ENCODE measurements around the gene INO80E.
"Not testable (repeated sequence)": the region's sequence is repeated elsewhere in the genome, so short reads cannot be mapped to it uniquely, and the experiment has no call there.

Gene INO80E

GRCh38 chr16:29995911-29996765 lies at the start of gene INO80E:
INO80E (plus strand) TSS chr16:29996241; CDS start chr16:29996311, 70 bp downstream.
- DNase-seq = peak; percentile 94

GRCh38 chr16:29947897-29948296 lies 48.1 kb upstream of the INO80E start:
- DNase-seq = no peak

- DNase-seq = no peak
These were observed 45.1 kb upstream of the INO80E start for GRCh38 chr16:29950806-29951461.

DNA sequence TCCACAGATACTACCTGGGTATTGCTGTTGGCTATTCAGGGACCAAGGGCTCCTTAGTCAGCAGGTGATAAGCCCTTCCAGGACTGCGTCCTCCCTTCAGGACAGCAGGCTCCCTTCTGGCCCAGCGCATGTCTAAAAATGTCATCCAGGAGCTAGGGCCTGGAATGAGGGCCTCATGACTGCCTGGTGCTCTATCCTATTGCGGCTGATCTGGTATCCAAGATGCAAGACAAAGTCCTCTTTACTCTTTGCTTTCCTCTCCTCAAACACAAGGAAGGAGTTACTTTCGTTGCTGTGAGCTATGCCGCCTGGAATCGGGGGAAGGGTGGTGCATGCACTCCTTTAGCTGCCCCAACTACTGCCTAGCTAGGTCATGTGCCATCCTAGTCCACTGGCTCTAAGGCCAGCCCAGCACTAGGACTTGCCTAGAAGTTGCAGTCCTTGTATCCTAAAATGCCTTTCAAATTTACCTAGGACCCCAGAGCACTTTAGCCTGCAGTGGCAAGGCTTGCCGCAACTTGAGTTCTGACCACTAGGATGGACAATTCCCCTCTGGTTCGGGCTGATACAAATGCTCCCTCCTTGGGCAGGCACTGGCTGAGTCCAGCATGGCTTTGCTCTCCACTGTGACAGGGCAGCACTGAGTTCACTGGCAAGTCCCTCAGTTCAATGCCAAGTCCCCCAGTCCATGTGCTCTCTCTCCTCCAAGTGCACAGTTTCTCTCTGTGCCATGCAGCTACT lies 44.2 kb upstream of the INO80E start:
- DNase-seq = no peak

GRCh38 chr16:29958756-29959155 lies 37.3 kb upstream of the INO80E start:
- no peak for DNase-seq

DNA sequence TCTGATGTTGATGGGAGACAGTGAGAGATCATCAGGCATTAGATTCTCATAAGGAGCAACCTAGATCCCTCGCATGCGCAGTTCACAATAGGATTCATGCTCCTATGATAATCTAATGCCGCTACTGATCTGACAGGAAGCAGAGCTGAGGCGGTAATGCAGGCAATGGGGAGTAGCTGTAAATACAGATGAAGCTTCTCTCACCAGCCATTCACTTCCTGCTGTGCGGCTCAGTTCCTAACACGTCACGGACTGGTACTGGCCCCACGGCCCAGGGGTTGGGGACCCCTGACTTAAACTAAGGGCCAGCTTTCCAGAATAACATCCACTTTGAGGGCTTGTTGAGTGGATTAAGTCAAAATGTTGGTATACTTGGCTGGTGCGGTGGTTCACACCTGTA lies 36.7 kb upstream of the INO80E start:
- DNase-seq = no peak

- DNase-seq = not testable (repeated sequence)
These were observed 36.2 kb upstream of the INO80E start for GRCh38 chr16:29959821-29960220.

- no peak for DNase-seq
These were observed 34.9 kb upstream of the INO80E start for GRCh38 chr16:29961127-29961478.

- DNase-seq = peak; percentile 86
These were observed 34.3 kb upstream of the INO80E start, which contains the start of gene TMEM219 for GRCh38 chr16:29961479-29962343. TMEM219 (plus strand) TSS chr16:29962079; CDS start chr16:29963144, 1,065 bp downstream.

DNA sequence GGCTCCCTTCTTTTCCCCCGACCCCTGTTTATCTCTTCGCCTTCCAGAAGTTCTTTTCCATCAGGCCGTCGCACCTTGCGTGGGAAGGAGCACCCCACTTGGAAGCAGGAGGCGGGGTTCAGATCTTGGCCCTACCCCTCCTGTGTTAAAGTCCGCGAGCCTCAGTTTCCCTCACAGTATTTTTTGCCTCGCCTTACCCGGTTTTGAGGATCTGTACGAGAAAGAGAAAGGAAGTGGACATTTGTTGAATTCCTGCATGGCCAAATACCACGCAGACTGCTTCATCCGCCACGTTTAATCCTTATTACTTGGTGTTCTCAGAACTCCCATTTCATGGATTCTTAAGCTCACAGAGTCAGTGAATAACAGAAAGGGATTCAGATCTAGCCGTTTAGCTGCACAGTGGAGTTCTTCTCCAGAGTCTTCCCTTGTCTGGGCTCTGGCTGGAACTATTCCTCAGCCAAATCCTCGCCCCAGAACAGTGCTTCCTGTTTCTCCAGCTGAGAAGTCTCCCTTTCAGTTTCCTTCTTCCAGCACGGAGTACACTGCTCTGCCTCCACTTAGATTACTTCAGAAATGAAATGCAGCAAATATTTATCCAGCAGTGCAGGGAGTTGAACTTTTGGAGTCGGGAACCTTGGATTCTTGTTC lies 33.6 kb upstream of the INO80E start:
- no peak for DNase-seq

- DNase-seq = no peak
These were observed 32.9 kb upstream of the INO80E start for GRCh38 chr16:29963021-29963743.

DNA sequence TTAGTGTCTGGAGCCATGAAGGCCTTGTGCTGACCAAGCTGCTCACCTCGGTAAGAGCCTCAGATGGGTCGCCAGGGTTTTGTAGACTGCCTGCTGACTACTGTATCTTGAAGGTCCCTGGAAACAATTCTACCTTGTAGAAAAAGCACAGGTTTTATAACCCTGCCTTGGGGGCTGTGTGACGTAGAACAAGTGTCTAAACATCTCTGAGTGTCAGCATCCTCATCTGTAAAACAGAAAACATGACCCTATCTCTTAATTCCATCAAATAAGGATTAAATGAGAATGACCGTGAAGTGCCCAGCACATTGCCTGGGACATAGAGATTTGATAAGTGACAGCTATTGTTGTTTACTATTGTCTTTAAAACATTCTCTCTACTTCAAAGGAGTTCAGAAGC lies 27.8 kb upstream of the INO80E start:
- no peak for DNase-seq

DNA sequence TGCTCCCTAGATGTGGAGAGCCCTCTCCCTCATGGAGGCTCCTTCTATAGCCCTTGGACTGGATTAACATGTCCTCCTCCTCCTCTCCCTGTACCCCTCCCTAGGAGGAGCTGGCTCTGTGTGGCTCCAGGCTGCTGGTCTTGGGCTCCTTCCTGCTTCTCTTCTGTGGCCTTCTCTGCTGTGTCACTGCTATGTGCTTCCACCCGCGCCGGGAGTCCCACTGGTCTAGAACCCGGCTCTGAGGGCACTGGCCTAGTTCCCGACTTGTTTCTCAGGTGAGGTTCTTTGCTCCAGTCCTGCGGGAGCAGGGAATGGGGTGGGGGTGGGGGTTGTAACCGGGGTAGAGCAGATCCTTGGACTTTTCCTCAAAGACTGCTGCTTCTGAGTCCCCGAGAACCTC lies 24.7 kb upstream of the INO80E start:
- DNase-seq = no peak

DNA sequence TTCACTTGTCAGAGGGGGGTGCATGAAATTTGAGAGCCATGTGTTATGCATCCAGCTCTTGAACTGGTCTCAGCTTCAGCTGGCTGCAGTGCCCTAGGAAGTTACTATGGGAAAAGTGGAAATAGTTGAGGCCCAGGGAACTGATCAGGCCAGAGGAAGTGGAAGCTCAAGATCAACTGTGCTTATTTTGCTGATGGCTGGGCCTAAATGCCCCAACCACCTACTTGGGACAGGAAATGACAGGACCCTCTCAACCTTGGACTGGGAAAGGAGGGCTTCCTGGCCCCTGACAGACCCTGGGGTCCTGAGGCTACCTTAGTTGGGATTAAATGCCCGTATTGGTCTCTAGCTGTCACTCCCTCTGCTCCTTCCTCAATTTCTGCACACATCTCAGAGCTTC lies 23.5 kb upstream of the INO80E start:
- DNase-seq = no peak

- no peak for DNase-seq
These were observed 23.1 kb upstream of the INO80E start for GRCh38 chr16:29972992-29973383.

GRCh38 chr16:29973384-29974246 lies 22.4 kb upstream of the INO80E start, which contains the start of gene TAOK2:
TAOK2 (plus strand) TSS chr16:29973868; CDS start chr16:29977773, 3,905 bp downstream.
- peak; percentile 99 for DNase-seq

DNA sequence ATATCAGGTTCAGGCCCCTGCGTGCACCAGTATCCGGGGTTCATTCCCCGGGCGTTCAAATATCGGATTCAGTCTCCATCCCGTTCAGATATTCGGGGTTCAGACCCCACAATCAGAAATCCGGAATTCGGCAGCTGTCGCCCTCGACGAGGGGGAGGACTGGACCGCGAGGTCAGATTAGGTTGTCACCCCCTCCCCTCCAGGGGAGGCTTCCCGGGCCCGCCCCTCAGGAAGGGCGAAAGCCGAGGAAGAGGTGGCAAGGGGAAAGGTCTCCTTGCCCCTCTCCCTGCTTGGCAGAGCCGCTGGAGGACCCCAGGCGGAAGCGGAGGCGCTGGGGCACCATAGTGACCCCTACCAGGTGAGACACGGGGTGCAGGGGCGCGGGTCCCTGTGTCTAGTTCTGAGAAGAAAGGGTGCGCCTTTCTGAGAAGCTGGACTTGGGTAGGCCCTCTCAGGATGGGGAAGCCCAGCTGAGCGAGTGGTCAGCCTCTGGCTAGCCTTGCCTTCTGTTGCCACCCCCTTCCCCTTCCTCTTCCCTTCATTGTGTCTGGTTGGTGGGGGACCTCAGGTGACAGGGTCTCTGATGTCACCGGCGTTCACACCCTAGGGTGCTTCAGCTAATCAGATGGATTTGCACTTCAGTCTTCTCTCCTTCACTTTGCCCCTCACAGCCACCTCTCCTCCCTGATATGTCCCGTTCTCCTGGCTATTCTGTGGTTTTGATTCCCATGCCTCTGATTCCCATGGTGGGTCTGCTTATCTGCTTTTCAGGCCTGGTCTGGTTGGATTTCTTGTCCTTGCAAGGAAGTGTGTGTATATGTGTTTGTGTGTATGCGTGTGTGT lies 21.5 kb upstream of the INO80E start:
- no peak for DNase-seq

DNA sequence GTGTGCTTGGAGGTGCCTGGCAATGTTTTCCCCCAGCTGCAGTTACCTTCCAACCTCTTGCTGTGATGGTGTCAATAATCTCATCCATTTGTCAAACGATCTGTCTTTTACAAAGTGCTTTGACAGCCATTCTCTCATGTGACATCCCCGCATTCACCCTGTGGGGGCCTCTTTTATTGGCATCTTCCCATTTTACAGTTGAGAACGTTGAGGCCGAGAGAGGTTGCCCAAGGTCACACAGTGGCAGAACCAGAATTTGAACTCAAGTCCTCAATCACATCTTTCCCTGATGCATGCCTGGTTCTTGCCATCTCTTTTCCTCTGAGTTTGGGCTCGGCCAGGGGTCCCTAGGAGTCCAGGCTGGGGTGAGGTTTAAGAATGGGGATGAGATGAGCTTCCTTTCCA lies 20.9 kb upstream of the INO80E start:
- no peak for DNase-seq

DNA sequence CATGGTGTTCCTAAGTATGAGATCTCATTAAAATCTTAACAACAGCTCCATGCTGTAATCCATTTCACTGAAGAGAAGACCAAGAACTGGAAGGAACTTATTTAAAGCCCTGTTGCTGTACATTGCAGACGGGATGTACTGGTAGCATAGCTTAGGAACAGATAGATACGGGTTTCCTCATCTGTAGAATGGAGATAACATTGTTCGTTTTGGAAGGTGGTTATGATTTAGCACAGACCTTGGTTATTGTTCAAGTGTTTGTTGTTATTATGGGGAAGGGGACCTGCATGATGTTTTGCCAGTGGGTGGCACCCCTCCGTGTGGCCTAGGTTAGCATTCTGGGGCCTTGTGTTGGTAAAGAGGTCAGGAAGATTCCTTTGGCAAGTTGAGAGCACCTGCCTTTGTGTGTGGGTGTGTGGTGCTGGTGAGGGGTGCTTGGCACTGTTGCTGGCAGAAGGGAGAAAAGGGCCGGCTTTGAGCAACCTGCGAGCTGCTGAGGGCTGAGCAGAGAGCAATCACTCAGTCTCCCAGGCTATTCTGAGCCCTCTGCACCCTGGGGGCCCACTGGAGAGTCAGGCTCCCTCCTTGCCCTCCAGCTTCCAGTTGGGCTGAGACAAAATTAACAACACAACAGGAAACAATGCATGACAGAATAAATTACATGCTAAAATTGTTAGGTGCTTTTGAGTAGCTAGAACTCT lies 20.1 kb upstream of the INO80E start:
- DNase-seq = no peak
